Astrocyte (in vitro differentiated cells and primary cell): ENCODE results near the gene ARSI. TPM values are rescaled to one million over a fixed set of nuclear protein-coding genes. Genes with fewer than 3 reads are reported as not detected.
A peak's percentile ranks its signal among the peaks of the same experiment; 100 is the strongest.

ENCODE experiments used
- DNase-seq: peaks from one replicate; pipeline ENCODE4 v3.0.0-alpha.2; 2010; ENCODE audit warnings: low read depth
- FAIRE-seq: peaks from 2 replicates; lab custom pipeline; 2011; peaks lifted over from hg19 to GRCh38; lab: Jason Lieb, UNC
- H2AFZ ChIP-seq: 2 replicates; pipeline ENCODE4 v1.6.0; 2012; ENCODE audit warnings: low read depth, low read length, inconsistent platforms
- H3K27ac ChIP-seq: 2 replicates; pipeline ENCODE4 v1.5.1; 2011; ENCODE audit warnings: low read depth, low read length, inconsistent platforms
- H3K27me3 ChIP-seq: 2 replicates; pipeline ENCODE4 v1.6.0; 2011; ENCODE audit warnings: low read length, inconsistent platforms; ENCODE audit not compliant: insufficient read depth
- H3K36me3 ChIP-seq: 2 replicates; pipeline ENCODE4 v1.5.1; 2011; ENCODE audit warnings: low read length, inconsistent platforms; ENCODE audit not compliant: insufficient read depth
- H3K4me1 ChIP-seq: 2 replicates; pipeline ENCODE4 v1.5.1; 2011; ENCODE audit warnings: low read length, inconsistent platforms; ENCODE audit not compliant: insufficient read depth
- H3K4me2 ChIP-seq: 2 replicates; pipeline ENCODE4 v1.6.0; 2012; ENCODE audit warnings: low read length, inconsistent platforms
- H3K4me3 ChIP-seq: 2 replicates; pipeline ENCODE4 v1.5.1; 2011; ENCODE audit warnings: low read depth, mild to moderate bottlenecking, low read length, inconsistent platforms; ENCODE audit not compliant: insufficient read depth
- H3K79me2 ChIP-seq: 2 replicates; pipeline ENCODE4 v1.6.0; 2012; ENCODE audit warnings: mild to moderate bottlenecking, low read length, inconsistent platforms; ENCODE audit not compliant: insufficient read depth
- H3K9ac ChIP-seq: 2 replicates; pipeline ENCODE4 v1.6.0; 2012; ENCODE audit warnings: mild to moderate bottlenecking, low read length, inconsistent platforms
- H3K9me3 ChIP-seq: 2 replicates; pipeline ENCODE4 v1.5.1; 2012; ENCODE audit warnings: low read depth, mild to moderate bottlenecking, low read length, inconsistent platforms; ENCODE audit not compliant: insufficient read depth
- H4K20me1 ChIP-seq: 2 replicates; pipeline ENCODE4 v1.6.0; 2012; ENCODE audit warnings: low read length, inconsistent platforms; ENCODE audit not compliant: insufficient read depth
- H3K27ac Mint-ChIP-seq: one replicate; pipeline ENCODE4 v1.8.0; 2021; ENCODE audit warnings: mild to moderate bottlenecking, mixed read lengths; ENCODE audit not compliant: unreplicated experiment
- H3K27me3 Mint-ChIP-seq: one replicate; pipeline ENCODE4 v1.8.0; 2021; ENCODE audit warnings: low read depth, mixed read lengths; ENCODE audit not compliant: unreplicated experiment
- H3K36me3 Mint-ChIP-seq: one replicate; pipeline ENCODE4 v1.8.0; 2021; ENCODE audit warnings: low read depth, mixed read lengths; ENCODE audit not compliant: unreplicated experiment
- H3K4me1 Mint-ChIP-seq: one replicate; pipeline ENCODE4 v1.8.0; 2021; ENCODE audit warnings: low read depth, mixed read lengths; ENCODE audit not compliant: unreplicated experiment
- H3K4me3 Mint-ChIP-seq: one replicate; pipeline ENCODE4 v1.8.0; 2021; ENCODE audit warnings: mild to moderate bottlenecking, moderate library complexity, mixed read lengths; ENCODE audit not compliant: unreplicated experiment
- H3K9me3 Mint-ChIP-seq: one replicate; pipeline ENCODE4 v1.8.0; 2021; ENCODE audit warnings: mild to moderate bottlenecking, mixed read lengths; ENCODE audit not compliant: unreplicated experiment
- CTCF ChIP-seq: IDR thresholded peaks from 2 replicates; pipeline ENCODE4 v1.5.1; 2011; ENCODE audit warnings: low read depth, mild to moderate bottlenecking, inconsistent platforms, low read length, moderate library complexity; ENCODE audit not compliant: insufficient read depth
- EZH2 ChIP-seq: IDR thresholded peaks from 2 replicates; pipeline ENCODE4 v1.6.1; 2012; ENCODE audit warnings: mild to moderate bottlenecking, low read length, inconsistent platforms; ENCODE audit not compliant: insufficient read depth
- total RNA-seq: library from RNA; stranded (reverse); gene quantifications from 2 replicates; pipeline ENCODE4 v1.2.1, GENCODE V29; 2021

The ARSI gene
- total RNA-seq, 1 donor from 2014 or later: 23.0 TPM

- Histone ChIP-seq H3K4me2 (no peak overlapping the region), H3K4me3 (no peak overlapping the region), H2AFZ (no peak overlapping the region), H3K79me2 (no peaks in the 10 kb centered on the region), H3K27me3 (no peaks in the 10 kb centered on the region), H3K4me1 (peaks cover 19% of the 10 kb centered on the region), H3K9me3 (no peaks in the 10 kb centered on the region), H3K9ac (no peak overlapping the region), H3K27ac (no peak overlapping the region), H3K36me3 (no peaks in the 10 kb centered on the region), H4K20me1 (no peaks in the 10 kb centered on the region)
- no peaks in the 10 kb centered on the region for H3K9me3 Mint-ChIP-seq
- peaks cover 3% of the 10 kb centered on the region for H3K36me3 Mint-ChIP-seq
- H3K4me1 Mint-ChIP-seq: peaks cover 22% of the 10 kb centered on the region
- no peak for DNase-seq
- TF ChIP-seq CTCF (no peak), EZH2 (no peak)
- no peak for FAIRE-seq
- H3K27me3 Mint-ChIP-seq: peaks cover 8% of the 10 kb centered on the region
- no peak overlapping the region for H3K27ac Mint-ChIP-seq
- H3K4me3 Mint-ChIP-seq: no peak overlapping the region
Observed at GRCh38 chr5:150323819-150324218, 21.1 kb upstream of the ARSI start.

GRCh38 chr5:150323092-150323491, 20.4 kb upstream of the ARSI start:
- Mint-ChIP-seq H3K27me3 (peaks cover 8% of the 10 kb centered on the region), H3K4me1 (peaks cover 28% of the 10 kb centered on the region), H3K4me3 (no peak overlapping the region), H3K36me3 (peaks cover 3% of the 10 kb centered on the region), H3K27ac (no peak overlapping the region), H3K9me3 (no peaks in the 10 kb centered on the region)
- H4K20me1 ChIP-seq: no peaks in the 10 kb centered on the region
- no peaks in the 10 kb centered on the region for H3K9me3 ChIP-seq
- FAIRE-seq (no peak), DNase-seq (no peak)
- H3K9ac ChIP-seq: no peak overlapping the region
- no peaks in the 10 kb centered on the region for H3K36me3 ChIP-seq
- no peak overlapping the region for H3K4me2 ChIP-seq
- no peak overlapping the region for H3K4me3 ChIP-seq
- H3K79me2 ChIP-seq: no peaks in the 10 kb centered on the region
- H3K27me3 ChIP-seq: no peaks in the 10 kb centered on the region
- H3K4me1 ChIP-seq: peaks cover 26% of the 10 kb centered on the region
- no peak overlapping the region for H2AFZ ChIP-seq
- TF ChIP-seq EZH2: no peak
- no peak for TF ChIP-seq CTCF
- no peak overlapping the region for H3K27ac ChIP-seq

GRCh38 chr5:150322202-150322601, 19.5 kb upstream of the ARSI start:
- H3K4me1 Mint-ChIP-seq: peaks cover 37% of the 10 kb centered on the region
- Histone ChIP-seq H3K36me3 (no peaks in the 10 kb centered on the region), H3K27ac (no peak overlapping the region), H4K20me1 (no peaks in the 10 kb centered on the region), H3K9ac (no peak overlapping the region), H3K4me3 (no peak overlapping the region), H3K9me3 (no peaks in the 10 kb centered on the region), H3K27me3 (no peaks in the 10 kb centered on the region), H2AFZ (no peak overlapping the region), H3K4me1 (peaks cover 35% of the 10 kb centered on the region), H3K79me2 (no peaks in the 10 kb centered on the region), H3K4me2 (no peak overlapping the region)
- peak; percentile 75 for DNase-seq
- peaks cover 3% of the 10 kb centered on the region for H3K36me3 Mint-ChIP-seq
- FAIRE-seq: no peak
- H3K27ac Mint-ChIP-seq: no peak overlapping the region
- H3K9me3 Mint-ChIP-seq: no peaks in the 10 kb centered on the region
- H3K27me3 Mint-ChIP-seq: peaks cover 8% of the 10 kb centered on the region
- H3K4me3 Mint-ChIP-seq: no peak overlapping the region
- no peak for TF ChIP-seq EZH2
